Natural killer cell (primary cell): ENCODE results near the gene MRPL19. TPM values are rescaled to one million over a fixed set of nuclear protein-coding genes. Genes with fewer than 3 reads are reported as not detected.

Experiments used
- ATAC-seq, 3 donors: fragments of 150-1000 bp in 2 of 3; fragments of 200-7000 bp in 1 of 3; cut with Tn5 transposase; 1 replicate in 1 of 3; 2 replicates in 2 of 3; pipeline ENCODE4 v1.10.0; 2021; ENCODE audit warnings: mild to moderate bottlenecking in 2 of 3, moderate library complexity in 2 of 3
- DNase-seq, 2 donors: peaks; one replicate each; pipeline versions ENCODE4 v3.0.0 to v3.0.0-alpha.2; 2013 to 2021; ENCODE audit warnings: mixed read lengths in 1 of 2
- H3K27ac ChIP-seq: one replicate; pipeline ENCODE4 v1.5.1; 2013; ENCODE audit warnings: mild to moderate bottlenecking, low read length
- H3K27me3 ChIP-seq: one replicate; pipeline ENCODE4 v1.6.1; 2013; ENCODE audit warnings: low read length; ENCODE audit not compliant: control insufficient read depth, insufficient read depth
- H3K36me3 ChIP-seq: one replicate; pipeline ENCODE4 v1.6.1; 2013; ENCODE audit warnings: low read length; ENCODE audit not compliant: control insufficient read depth, insufficient read depth
- H3K4me1 ChIP-seq: one replicate; pipeline ENCODE4 v1.6.1; 2013; ENCODE audit warnings: low read length; ENCODE audit not compliant: control insufficient read depth, insufficient read depth
- H3K4me3 ChIP-seq: one replicate; pipeline ENCODE4 v1.5.1; 2013; ENCODE audit warnings: low read length
- H3K9me3 ChIP-seq: one replicate; pipeline ENCODE4 v1.6.1; 2013; ENCODE audit warnings: low read length; ENCODE audit not compliant: control insufficient read depth, insufficient read depth
- H3K27ac Mint-ChIP-seq, 2 donors: one replicate each; pipeline ENCODE4 v1.8.0; 2022; ENCODE audit warnings: mild to moderate bottlenecking in 2 of 2, mixed read lengths in 2 of 2, moderate library complexity in 1 of 2
- H3K27me3 Mint-ChIP-seq, 2 donors: one replicate each; pipeline ENCODE4 v1.8.0; 2022; ENCODE audit warnings: low read depth in 2 of 2, mixed read lengths in 2 of 2
- H3K36me3 Mint-ChIP-seq: one replicate; pipeline ENCODE4 v1.8.0; 2022; ENCODE audit warnings: mixed read lengths
- H3K4me1 Mint-ChIP-seq, 2 donors: one replicate each; pipeline ENCODE4 v1.8.0; 2022; ENCODE audit warnings: mixed read lengths in 2 of 2
- H3K4me3 Mint-ChIP-seq: one replicate; pipeline ENCODE4 v1.8.0; 2022; ENCODE audit warnings: mild to moderate bottlenecking, moderate library complexity, mixed read lengths
- H3K9me3 Mint-ChIP-seq, 2 donors: one replicate each; pipeline ENCODE4 v1.8.0; 2022; ENCODE audit warnings: mixed read lengths in 2 of 2
- CTCF ChIP-seq: fragments of 200-600 bp; IDR thresholded peaks from one replicate; pipeline ENCODE4 v1.8.0; 2022; ENCODE audit warnings: antibody characterized with exemption
- WGBS: methylation state at CpG from one replicate; pipeline ENCODE4 v1.1.7; 2013; ENCODE audit warnings: missing lambda C conversion rate; ENCODE audit not compliant: insufficient coverage; 5-methylcytosine and 5-hydroxymethylcytosine counted together
- intact Hi-C: fragments of 100-400 bp; cut with micrococcal nuclease; formaldehyde crosslinking; loops from one replicate; pipeline ENCODE4 v1.14.2; 2022
- total RNA-seq, 4 donors: library from RNA; stranded (reverse); fragments of 120-200 nt in 1 of 4; gene quantifications; one replicate each; pipeline versions ENCODE4 v1.2.3 to v1.2.4, GENCODE V29; 2013 to 2022

MRPL19 gene
- total RNA-seq, 3 donors from 2014 or later (not counting 1 experiment from before 2014, with no cell fraction given): 11.9 to 22.9 (median 17.8) TPM

- Histone ChIP-seq H3K4me1 (peaks cover 8% of the 10 kb centered on the region), H3K27me3 (no peaks in the 10 kb centered on the region), H3K4me3 (no peak overlapping the region), H3K36me3 (peaks cover 23% of the 10 kb centered on the region), H3K27ac (no peak overlapping the region), H3K9me3 (no peaks in the 10 kb centered on the region)
- DNase-seq (no peak), ATAC-seq (no peak)
- H3K9me3 Mint-ChIP-seq: no peaks in the 10 kb centered on the region
- H3K27me3 Mint-ChIP-seq: no peaks in the 10 kb centered on the region
- intact Hi-C loops: no loop called here
- WGBS: 100% methylated on average over 1 of the region's 3 CpGs
- peaks cover 20 to 33% of the 10 kb centered on the region in 2 donors for H3K4me1 Mint-ChIP-seq
- H3K27ac Mint-ChIP-seq: peak overlapping the region; percentile 83 to 90
- no peak for TF ChIP-seq CTCF
- peak overlapping the region; percentile 94 for H3K4me3 Mint-ChIP-seq
- H3K36me3 Mint-ChIP-seq: peaks cover 8% of the 10 kb centered on the region
Measured at GRCh38 chr2:75647771-75648170, 1.2 kb downstream of the MRPL19 start.

- no peak for DNase-seq
- Histone ChIP-seq H3K4me3 (no peak overlapping the region), H3K27me3 (no peaks in the 10 kb centered on the region), H3K36me3 (peaks cover 74% of the 10 kb centered on the region), H3K27ac (no peak overlapping the region), H3K4me1 (no peaks in the 10 kb centered on the region), H3K9me3 (no peaks in the 10 kb centered on the region)
- Mint-ChIP-seq H3K27ac (no peak overlapping the region), H3K4me3 (no peak overlapping the region), H3K36me3 (peaks cover 39% of the 10 kb centered on the region), H3K4me1 (peaks cover 23 to 28% of the 10 kb centered on the region in 2 donors), H3K27me3 (no peaks in the 10 kb centered on the region), H3K9me3 (peaks cover 2 to 5% of the 10 kb centered on the region in 2 donors)
- intact Hi-C loops: no loop called here
- ATAC-seq: no peak
- TF ChIP-seq CTCF: no peak
- 100% methylated on average over 2 of the region's 2 CpGs for WGBS
Measured at GRCh38 chr2:75654012-75654411, 7.4 kb downstream of the MRPL19 start.

- Histone ChIP-seq H3K27me3 (no peaks in the 10 kb centered on the region), H3K9me3 (no peaks in the 10 kb centered on the region), H3K36me3 (peaks cover 63% of the 10 kb centered on the region), H3K4me3 (no peak overlapping the region), H3K4me1 (no peaks in the 10 kb centered on the region), H3K27ac (no peak overlapping the region)
- intact Hi-C loops: no loop called here
- H3K4me1 Mint-ChIP-seq: peaks cover 22 to 30% of the 10 kb centered on the region in 2 donors
- ATAC-seq (no peak), DNase-seq (no peak)
- no peak overlapping the region for H3K27ac Mint-ChIP-seq
- no peak overlapping the region for H3K4me3 Mint-ChIP-seq
- no peak for TF ChIP-seq CTCF
- WGBS: 79% methylated on average over 1 of the region's 1 CpG
- peaks cover 54% of the 10 kb centered on the region for H3K36me3 Mint-ChIP-seq
- H3K9me3 Mint-ChIP-seq: peaks cover 3 to 6% of the 10 kb centered on the region in 2 donors
- no peaks in the 10 kb centered on the region for H3K27me3 Mint-ChIP-seq
Measured at GRCh38 chr2:75655861-75656260, 9.3 kb downstream of the MRPL19 start.

GRCh38 chr2:75656563-75656962 is 10.0 kb downstream of the MRPL19 start:
- Histone ChIP-seq H3K27me3 (no peaks in the 10 kb centered on the region), H3K4me1 (no peaks in the 10 kb centered on the region), H3K4me3 (no peak overlapping the region), H3K36me3 (peaks cover 66% of the 10 kb centered on the region), H3K27ac (no peak overlapping the region), H3K9me3 (no peaks in the 10 kb centered on the region)
- Mint-ChIP-seq H3K9me3 (peaks cover 3 to 6% of the 10 kb centered on the region in 2 donors), H3K4me1 (peaks cover 23 to 29% of the 10 kb centered on the region in 2 donors), H3K36me3 (peaks cover 55% of the 10 kb centered on the region), H3K27me3 (no peaks in the 10 kb centered on the region), H3K4me3 (no peak overlapping the region), H3K27ac (no peak overlapping the region)
- intact Hi-C loops: no loop called here
- ATAC-seq (no peak), DNase-seq (no peak)
- 100% methylated on average over 1 of the region's 1 CpG for WGBS
- no peak for TF ChIP-seq CTCF
